ENCODE measurements around the gene TTC39B.

DNA sequence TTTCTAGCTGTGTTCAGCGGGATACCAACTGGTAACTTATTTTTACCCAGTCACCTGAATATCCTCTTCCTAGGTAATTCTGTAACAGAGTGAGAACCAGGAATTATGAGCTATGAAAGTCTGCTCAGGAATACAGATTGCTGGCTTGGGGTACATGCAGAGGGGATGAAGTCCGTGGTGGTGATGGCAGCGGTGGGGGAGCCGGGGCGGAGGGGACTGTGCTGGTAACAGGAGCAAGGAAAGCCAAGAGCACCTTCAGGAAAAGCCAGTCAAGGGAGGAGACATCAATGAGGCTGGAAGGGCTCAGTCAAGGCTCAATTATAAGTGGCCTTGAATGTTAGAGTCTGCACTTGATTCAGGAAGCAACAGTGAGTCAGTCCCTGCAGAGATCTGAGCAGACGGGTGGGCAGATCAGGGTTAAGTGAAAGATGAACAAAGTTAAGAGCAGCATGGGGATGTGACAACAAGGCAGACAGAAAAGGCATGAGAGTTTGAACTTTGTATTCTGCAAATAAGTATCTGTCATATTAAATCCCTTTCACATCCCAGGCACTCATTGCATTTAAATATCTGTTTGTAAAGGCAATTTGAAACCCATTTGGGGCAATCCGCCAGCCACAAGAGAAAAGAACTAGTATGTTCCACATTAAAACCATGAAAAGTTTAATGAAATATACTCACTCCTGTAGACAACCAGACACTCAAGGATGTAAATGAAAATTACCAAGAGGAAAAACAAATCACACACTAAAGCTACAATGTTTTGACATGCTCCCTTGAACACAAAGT, 101.2 kb downstream of the TTC39B start:
- no peak for TF ChIP-seq EZH2 (IDR thresholded peaks at IDR 0.05)
- TF ChIP-seq, protein P1, sequence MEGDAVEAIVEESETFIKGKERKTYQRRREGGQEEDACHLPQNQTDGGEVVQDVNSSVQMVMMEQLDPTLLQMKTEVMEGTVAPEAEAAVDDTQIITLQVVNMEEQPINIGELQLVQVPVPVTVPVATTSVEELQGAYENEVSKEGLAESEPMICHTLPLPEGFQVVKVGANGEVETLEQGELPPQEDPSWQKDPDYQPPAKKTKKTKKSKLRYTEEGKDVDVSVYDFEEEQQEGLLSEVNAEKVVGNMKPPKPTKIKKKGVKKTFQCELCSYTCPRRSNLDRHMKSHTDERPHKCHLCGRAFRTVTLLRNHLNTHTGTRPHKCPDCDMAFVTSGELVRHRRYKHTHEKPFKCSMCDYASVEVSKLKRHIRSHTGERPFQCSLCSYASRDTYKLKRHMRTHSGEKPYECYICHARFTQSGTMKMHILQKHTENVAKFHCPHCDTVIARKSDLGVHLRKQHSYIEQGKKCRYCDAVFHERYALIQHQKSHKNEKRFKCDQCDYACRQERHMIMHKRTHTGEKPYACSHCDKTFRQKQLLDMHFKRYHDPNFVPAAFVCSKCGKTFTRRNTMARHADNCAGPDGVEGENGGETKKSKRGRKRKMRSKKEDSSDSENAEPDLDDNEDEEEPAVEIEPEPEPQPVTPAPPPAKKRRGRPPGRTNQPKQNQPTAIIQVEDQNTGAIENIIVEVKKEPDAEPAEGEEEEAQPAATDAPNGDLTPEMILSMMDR (IDR thresholded peaks at IDR 0.05) = no peak

All from neural progenitor cell (in vitro differentiated cells).